ENCODE data around the gene MDH2. TPM values are rescaled to one million over a fixed set of nuclear protein-coding genes. Genes with fewer than 3 reads are reported as not detected.
"Not testable (repeated sequence)": the region's sequence is repeated elsewhere in the genome, so short reads cannot be mapped to it uniquely, and the experiment has no call there.

Gene MDH2
- total and polyA plus RNA-seq, 2 of the 4 experiments (the other 2 are of a cell fraction): 55.4 to 206 TPM

GRCh38 chr7:76003351-76003750 is 44.6 kb upstream of the MDH2 start (continued):
- TF ChIP-seq MAZ (IDR thresholded peaks at IDR 0.05; ENCODE audit: borderline replicate concordance, low read depth, low read length) (no peak), FOS (IDR thresholded peaks at IDR 0.05; ENCODE audit: low read depth, low read length) (no peak), ELK1 (IDR thresholded peaks at IDR 0.05; ENCODE audit: borderline replicate concordance, low read depth, low read length) (no peak), MXI1 (IDR thresholded peaks at IDR 0.05; ENCODE audit: borderline replicate concordance, low read depth, low read length) (no peak)

GRCh38 chr7:76005004-76005403 is 42.9 kb upstream of the MDH2 start:
- H3K23ac ChIP-seq (ENCODE audit: low read depth, low read length); H3K27ac ChIP-seq (ENCODE audit: insufficient read depth, low read length); BruUV-seq (replicated peaks); DNase-seq; H4K5ac ChIP-seq (ENCODE audit: low read depth, low read length); H2BK120ac ChIP-seq (ENCODE audit: low read depth, low read length); H3K4me1 ChIP-seq (ENCODE audit: control insufficient read depth, insufficient read depth, low read length); H3K27me3 ChIP-seq (ENCODE audit: control insufficient read depth, insufficient read depth, low read length); H3K14ac ChIP-seq (replicated peaks; ENCODE audit: low read depth, low read length); H3K9me3 ChIP-seq (ENCODE audit: control insufficient read depth, insufficient read depth, low read length); intact Hi-C loops (cut with micrococcal nuclease); H3K4me3 ChIP-seq (ENCODE audit: insufficient read depth, low read depth, low read length); H4K20me1 ChIP-seq (ENCODE audit: insufficient read depth, low read length); H2AK9ac ChIP-seq (replicated peaks; ENCODE audit: low read depth, low read length, poor library complexity); H3K9me1 ChIP-seq (ENCODE audit: insufficient read depth, low read length); POLR2A ChIA-PET (ENCODE audit: unreplicated experiment); H3K56ac ChIP-seq (ENCODE audit: extremely low read depth, insufficient read depth, low read length); H3K4me2 ChIP-seq (ENCODE audit: low read depth, low read length); H3K4ac ChIP-seq (ENCODE audit: low read depth, low read length); H2BK5ac ChIP-seq (ENCODE audit: low read depth, low read length, poor library complexity, severe bottlenecking); in situ Hi-C loops (cut with MboI; ENCODE audit: low sequenced_read_pairs); H3K9ac ChIP-seq (ENCODE audit: low read depth, low read length); H4K8ac ChIP-seq (ENCODE audit: low read depth in 2 of 2, low read length in 2 of 2); H2BK20ac ChIP-seq (ENCODE audit: low read depth, low read length); H3K18ac ChIP-seq (ENCODE audit: low read depth, low read length); H2AK5ac ChIP-seq (ENCODE audit: low read depth, low read length); dilution Hi-C loops (cut with HindIII; ENCODE audit: low sequenced_read_pairs, unreplicated experiment); H2BK15ac ChIP-seq (ENCODE audit: low read depth, low read length); ATAC-seq (ENCODE audit: low read depth); H2AFZ ChIP-seq (replicated peaks; ENCODE audit: low read length, poor library complexity); H4K91ac ChIP-seq (ENCODE audit: insufficient read depth, low read depth, low read length): not testable (repeated sequence)
- WGBS, 2 experiments (ENCODE audit: extremely low coverage in 2 of 2, insufficient read length in 1 of 2): no CpG with 5 or more reads among the region's 4 CpGs
- Histone ChIP-seq H3K36me3 (ENCODE audit: control insufficient read depth, insufficient read depth, low read length) (peaks cover 30% of the 10 kb centered on the region), H3K79me1 (ENCODE audit: low read depth in 1 of 2, low read length in 2 of 2) (peaks cover 0 to 12% of the 10 kb centered on the region in 2 experiments; a peak in 2 of 4 replicates)
- CTCF ChIA-PET: interaction anchor here (0.5 kb wide), 1 partner anchor 133 kb away, joined by 3 read pairs; no protein-coding TSS in a partner anchor
